KMS-11 (cell line): Measurements from ENCODE around the gene NXPE1.
"Not testable (repeated sequence)": the region's sequence is repeated elsewhere in the genome, so short reads cannot be mapped to it uniquely, and the experiment has no call there.

ENCODE experiments used
- H2AFZ ChIP-seq: fragments of 200-600 bp; sonication (generic); 2 replicates; pipeline ENCODE4 v1.6.1; 2016; ENCODE audit warnings: antibody characterized with exemption, mixed run types, low read depth
- H3K27ac ChIP-seq: fragments of 200-600 bp; sonication (generic); 2 replicates; pipeline ENCODE4 v1.6.1; 2016; ENCODE audit warnings: mild to moderate bottlenecking, mixed run types
- H3K27me3 ChIP-seq: fragments of 200-600 bp; sonication (generic); 2 replicates; pipeline ENCODE4 v1.6.1; 2017; ENCODE audit warnings: mild to moderate bottlenecking, low read depth, mixed run types, moderate library complexity; ENCODE audit not compliant: insufficient read depth
- H3K36me3 ChIP-seq: fragments of 200-600 bp; sonication (generic); 2 replicates; pipeline ENCODE4 v1.6.1; 2017; ENCODE audit warnings: mild to moderate bottlenecking, mixed run types; ENCODE audit not compliant: insufficient read depth
- H3K4me1 ChIP-seq: fragments of 200-600 bp; sonication (generic); 2 replicates; pipeline ENCODE4 v1.6.1; 2016; ENCODE audit warnings: mild to moderate bottlenecking, low read depth, mixed run types; ENCODE audit not compliant: poor library complexity, severe bottlenecking
- H3K4me2 ChIP-seq: fragments of 200-600 bp; sonication (generic); 2 replicates; pipeline ENCODE4 v1.7.0; 2016; ENCODE audit warnings: mild to moderate bottlenecking, mixed run types
- H3K4me3 ChIP-seq: fragments of 200-600 bp; sonication (generic); IDR thresholded peaks from 2 replicates; pipeline ENCODE4 v1.6.1; 2017; ENCODE audit warnings: low read depth, low read length, mixed read lengths; ENCODE audit not compliant: insufficient read depth
- H3K79me2 ChIP-seq: fragments of 200-600 bp; sonication (generic); 2 replicates; pipeline ENCODE4 v1.6.1; 2016; ENCODE audit warnings: low read depth, mixed run types; ENCODE audit not compliant: insufficient read depth
- H3K9ac ChIP-seq: fragments of 200-600 bp; sonication (generic); 2 replicates; pipeline ENCODE4 v1.6.1; 2016; ENCODE audit warnings: mild to moderate bottlenecking, mixed run types
- H4K20me1 ChIP-seq: fragments of 200-600 bp; sonication (generic); 2 replicates; pipeline ENCODE4 v1.6.1; 2016; ENCODE audit warnings: mild to moderate bottlenecking, mixed run types; ENCODE audit not compliant: insufficient read depth
- CTCF ChIP-seq: fragments of 200-600 bp; sonication (generic); conservative IDR thresholded peaks from 2 replicates; pipeline ENCODE4 v1.6.1; 2017; ENCODE audit warnings: low read depth, mild to moderate bottlenecking, antibody characterized with exemption, low read length, moderate library complexity, mixed read lengths

NXPE1 gene

GRCh38 chr11:114559425-114560310 lies at the start of gene NXPE1:
NXPE1 (minus strand) TSS chr11:114559881; CDS start chr11:114551201, 8,680 bp downstream.
- no peaks in the 10 kb centered on the region for H3K27me3 ChIP-seq
- no peak within 1 kb of the TSS for H3K4me3 ChIP-seq
- H3K4me2 ChIP-seq, result no peak within 1 kb of the TSS
- no peaks in the 10 kb centered on the region for H3K79me2 ChIP-seq
- no peaks in the 10 kb centered on the region for H3K36me3 ChIP-seq
- H3K9ac ChIP-seq, result no peak within 1 kb of the TSS
- no peaks in the 10 kb centered on the region for H3K4me1 ChIP-seq
- H4K20me1 ChIP-seq, result no peaks in the 10 kb centered on the region
- H2AFZ ChIP-seq, result no peak within 1 kb of the TSS
- no peak within 1 kb of the TSS for H3K27ac ChIP-seq
- no peak for TF ChIP-seq CTCF

GRCh38 chr11:114609429-114609828 lies 49.7 kb upstream of the NXPE1 start:
- Histone ChIP-seq H2AFZ (no peak overlapping the region), H3K4me1 (no peaks in the 10 kb centered on the region), H3K9ac (no peak overlapping the region), H3K27me3 (no peaks in the 10 kb centered on the region), H3K27ac (no peak overlapping the region), H3K36me3 (no peaks in the 10 kb centered on the region), H3K4me3 (no peak overlapping the region), H3K4me2 (no peak overlapping the region), H4K20me1 (no peaks in the 10 kb centered on the region), H3K79me2 (no peaks in the 10 kb centered on the region)
- TF ChIP-seq CTCF, result no peak

GRCh38 chr11:114608605-114609004 lies 48.9 kb upstream of the NXPE1 start:
- not testable (repeated sequence) for H3K27me3 ChIP-seq, H3K79me2 ChIP-seq, H3K27ac ChIP-seq, H3K4me3 ChIP-seq, H4K20me1 ChIP-seq, H3K4me2 ChIP-seq, H3K4me1 ChIP-seq, H3K36me3 ChIP-seq, H2AFZ ChIP-seq, H3K9ac ChIP-seq

- Histone ChIP-seq H3K79me2 (no peaks in the 10 kb centered on the region), H3K4me2 (no peak overlapping the region), H3K4me1 (no peaks in the 10 kb centered on the region), H3K27me3 (no peaks in the 10 kb centered on the region), H3K4me3 (no peak overlapping the region), H3K9ac (no peak overlapping the region), H3K36me3 (no peaks in the 10 kb centered on the region), H2AFZ (no peak overlapping the region), H3K27ac (no peak overlapping the region), H4K20me1 (no peaks in the 10 kb centered on the region)
- TF ChIP-seq CTCF, result no peak
Observed at GRCh38 chr11:114607753-114608459, 48.2 kb upstream of the NXPE1 start.

DNA sequence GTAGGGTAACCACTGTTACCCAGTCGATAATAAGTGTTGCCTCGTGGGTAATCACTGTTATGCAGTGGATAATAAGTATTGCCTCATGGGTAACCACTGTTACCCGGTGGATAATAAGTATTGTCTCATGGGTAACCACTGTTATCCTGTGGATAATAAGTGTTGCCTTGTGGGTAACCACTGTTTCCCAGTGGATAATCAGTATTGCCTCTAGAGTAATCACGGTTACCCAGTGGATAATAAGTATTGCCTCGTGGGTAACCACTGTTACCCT lies 47.1 kb upstream of the NXPE1 start:
- not testable (repeated sequence) for H3K27me3 ChIP-seq, H3K4me2 ChIP-seq, H4K20me1 ChIP-seq, H3K4me1 ChIP-seq, H3K9ac ChIP-seq, H3K27ac ChIP-seq, H2AFZ ChIP-seq, H3K4me3 ChIP-seq, H3K36me3 ChIP-seq, H3K79me2 ChIP-seq
